NCI-H2227 treated with DMSO at 0.1 percent for 48 hours (cell line): Measurements from ENCODE around the gene QSOX2.

Experiments used
- DNase-seq: peaks from one replicate; lab custom pipeline; 2025; lab: John Stamatoyannopoulos, UW

QSOX2 gene

GRCh38 chr9:136222166-136222905 lies 23.3 kb downstream of the QSOX2 start:
- no peak for DNase-seq

DNA sequence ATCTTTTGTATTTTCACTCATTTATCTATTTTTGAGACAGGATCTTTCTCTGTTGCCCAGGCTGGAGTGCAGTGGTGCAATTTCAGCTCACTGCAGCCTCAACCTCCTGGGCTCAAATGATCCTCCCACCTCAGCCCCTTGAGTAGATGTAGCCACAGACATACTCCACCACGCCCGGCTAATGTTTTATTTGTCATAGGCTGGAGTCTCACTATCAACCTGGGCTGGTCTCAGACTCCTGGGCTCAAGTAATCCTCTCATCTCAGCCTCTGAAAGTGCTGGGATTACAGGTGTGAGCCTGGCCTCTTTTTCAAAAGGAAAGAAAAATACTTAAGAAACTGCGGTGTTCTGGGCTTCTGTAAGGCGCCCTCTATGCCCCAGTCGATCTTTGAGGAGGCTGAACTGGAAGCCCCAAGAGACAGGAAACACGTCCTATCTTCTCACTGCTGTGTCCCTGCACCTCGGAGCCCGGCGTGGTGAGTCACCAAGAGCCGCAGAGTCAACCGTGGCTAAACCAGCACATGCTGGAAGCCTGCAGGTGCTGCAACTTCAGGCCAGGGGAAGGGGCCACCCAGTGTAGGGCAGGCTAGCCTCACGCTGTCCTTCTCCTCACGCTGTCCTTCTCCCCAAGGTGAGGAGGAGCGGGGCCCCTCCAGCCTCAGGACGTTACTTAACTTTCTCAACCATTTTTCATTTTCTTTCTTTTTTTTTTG lies 25.4 kb downstream of the QSOX2 start:
- no peak for DNase-seq

DNA sequence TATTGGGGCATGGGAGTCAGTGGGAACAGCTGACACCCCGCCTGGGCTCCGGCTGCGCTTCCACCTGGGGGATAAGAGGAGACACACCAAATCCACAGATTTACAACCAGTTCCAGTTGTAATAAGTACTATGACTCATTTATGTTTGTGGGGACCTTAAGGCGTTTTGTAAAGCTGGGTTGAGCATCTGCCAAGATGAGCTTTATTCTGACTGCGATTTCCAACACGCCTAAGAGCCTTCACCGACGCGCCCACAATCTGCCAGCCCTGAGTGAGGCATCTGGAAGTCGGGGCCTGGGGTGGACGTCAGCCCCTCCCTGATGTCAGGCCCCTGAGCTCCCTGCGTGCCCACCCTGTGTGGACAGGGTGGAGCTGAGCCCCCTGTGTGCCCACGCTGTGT lies 26.3 kb downstream of the QSOX2 start:
- DNase-seq: no peak

GRCh38 chr9:136218673-136219072 lies 26.9 kb downstream of the QSOX2 start:
- DNase-seq: no peak

- no peak for DNase-seq
Observed at GRCh38 chr9:136218271-136218670, 27.3 kb downstream of the QSOX2 start.

GRCh38 chr9:136216541-136217244 lies 28.9 kb downstream of the QSOX2 start:
- no peak for DNase-seq

- no peak for DNase-seq
Observed at GRCh38 chr9:136213733-136214132, 31.9 kb downstream of the QSOX2 start.

DNA sequence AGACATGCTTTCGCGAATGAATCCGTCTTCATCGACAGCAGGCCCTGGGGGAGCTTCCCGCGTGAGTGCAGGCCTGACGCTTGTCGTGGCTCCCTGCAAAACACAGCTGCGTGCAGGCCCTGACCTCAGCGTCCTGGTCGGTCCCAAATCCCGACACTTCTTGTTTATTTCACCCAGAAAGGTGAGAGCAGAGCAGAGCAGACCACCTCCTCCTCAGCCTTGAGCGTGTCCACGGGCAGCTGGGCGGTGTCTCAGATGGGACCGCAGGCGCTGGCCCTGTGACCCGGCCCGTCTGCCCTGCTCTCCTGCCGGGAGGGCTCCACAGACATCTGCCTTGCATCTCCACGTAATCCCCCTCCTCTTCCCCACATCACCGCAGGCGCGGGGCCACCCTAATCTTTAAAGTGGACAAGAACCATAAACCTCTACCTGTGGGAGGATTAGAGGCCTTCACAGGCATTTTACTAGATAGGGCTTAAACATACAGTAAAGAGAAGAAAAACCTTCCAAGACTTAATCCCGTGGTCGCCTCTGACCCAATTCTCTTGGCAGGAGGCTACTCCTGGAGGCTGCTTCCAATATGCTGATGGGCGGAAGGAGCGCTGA lies 33.2 kb downstream of the QSOX2 start:
- DNase-seq: no peak

GRCh38 chr9:136211441-136212344 lies 33.9 kb downstream of the QSOX2 start:
- no peak for DNase-seq

DNA sequence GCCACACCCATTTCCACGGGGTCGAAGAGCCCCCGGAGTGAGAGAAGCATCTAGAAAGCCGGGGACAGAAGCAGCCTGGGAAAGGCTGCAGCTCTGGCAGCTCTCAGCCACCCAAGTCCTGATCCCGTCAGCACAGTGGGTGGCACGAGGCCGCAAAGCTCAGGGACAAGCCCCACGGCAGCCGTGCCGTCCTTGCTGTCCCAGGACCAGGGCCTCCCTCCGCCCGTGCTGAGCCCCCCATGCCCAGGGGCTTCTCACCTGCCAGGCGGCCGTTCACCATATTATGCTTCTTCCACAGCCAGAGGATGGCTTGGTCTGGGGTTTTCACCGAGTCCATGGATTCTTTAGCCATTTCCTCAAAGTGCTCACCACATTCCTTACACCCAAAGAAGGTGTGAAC lies 34.6 kb downstream of the QSOX2 start:
- DNase-seq: no peak

GRCh38 chr9:136210276-136210675 lies 35.3 kb downstream of the QSOX2 start:
- DNase-seq: no peak

- DNase-seq: no peak
Observed at GRCh38 chr9:136209786-136210185, 35.8 kb downstream of the QSOX2 start.

DNA sequence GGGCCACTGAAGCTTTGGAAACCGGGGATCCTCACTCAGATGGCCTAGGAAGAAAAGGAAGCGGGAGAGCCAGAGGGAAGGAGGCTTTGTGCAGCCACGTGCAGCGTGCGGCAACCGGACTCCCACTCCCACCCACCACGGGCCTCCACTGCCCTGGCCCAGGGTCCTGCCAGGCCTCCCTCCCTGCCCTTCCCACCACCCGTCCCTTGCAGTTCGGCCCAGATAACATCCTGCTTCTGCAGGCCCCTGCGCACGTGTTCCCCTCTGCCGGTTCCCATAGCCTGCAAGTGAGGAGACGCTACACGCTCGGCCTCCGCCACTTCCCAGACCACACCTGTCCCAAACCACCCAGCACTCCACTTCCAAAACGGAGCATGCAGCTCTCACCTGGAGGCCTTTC lies 36.4 kb downstream of the QSOX2 start:
- DNase-seq: no peak

- no peak for DNase-seq
Observed at GRCh38 chr9:136208675-136209074, 36.9 kb downstream of the QSOX2 start.

GRCh38 chr9:136207616-136208015 lies 38.0 kb downstream of the QSOX2 start:
- no peak for DNase-seq

- DNase-seq: no peak
Observed at GRCh38 chr9:136206602-136207275, 38.9 kb downstream of the QSOX2 start.

DNA sequence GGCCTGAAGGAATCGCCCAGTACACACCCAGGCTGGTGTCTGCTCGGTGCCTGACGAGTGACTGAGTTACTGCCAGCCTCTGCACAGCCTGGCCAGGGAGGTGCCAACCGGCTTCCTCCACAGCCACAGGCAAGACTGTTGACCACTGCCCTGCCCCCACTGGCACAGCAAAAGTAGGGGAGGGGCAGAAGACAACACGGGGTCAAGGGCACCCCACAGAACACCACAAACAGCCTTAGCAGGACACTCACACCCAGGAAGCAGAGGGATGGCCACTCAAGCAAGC lies 40.0 kb downstream of the QSOX2 start:
- no peak for DNase-seq

- DNase-seq: no peak
Observed at GRCh38 chr9:136204838-136205706, 40.5 kb downstream of the QSOX2 start, which contains the start of gene LHX3. Gene LHX3, minus strand, starts transcription at chr9:136205128. Its CDS starts 116 bp downstream, at chr9:136205012.

- no peak for DNase-seq
Observed at GRCh38 chr9:136204145-136204805, 41.3 kb downstream of the QSOX2 start.
